ENCODE results near the gene C10orf90.

The C10orf90 gene

GRCh38 chr10:126425489-126426065 is 244.9 kb downstream of the C10orf90 start:
- TF ChIP-seq CTCF (IDR thresholded peaks at IDR 0.05; ENCODE audit: low read depth, low read length): no peak
- no peak for DNase-seq (ENCODE audit: extremely low read depth, low read depth)

- no peak for DNase-seq (ENCODE audit: extremely low read depth, low read depth)
- no peak for TF ChIP-seq CTCF (IDR thresholded peaks at IDR 0.05; ENCODE audit: low read depth, low read length)
Observed at GRCh38 chr10:126425032-126425431, 245.5 kb downstream of the C10orf90 start.

DNA sequence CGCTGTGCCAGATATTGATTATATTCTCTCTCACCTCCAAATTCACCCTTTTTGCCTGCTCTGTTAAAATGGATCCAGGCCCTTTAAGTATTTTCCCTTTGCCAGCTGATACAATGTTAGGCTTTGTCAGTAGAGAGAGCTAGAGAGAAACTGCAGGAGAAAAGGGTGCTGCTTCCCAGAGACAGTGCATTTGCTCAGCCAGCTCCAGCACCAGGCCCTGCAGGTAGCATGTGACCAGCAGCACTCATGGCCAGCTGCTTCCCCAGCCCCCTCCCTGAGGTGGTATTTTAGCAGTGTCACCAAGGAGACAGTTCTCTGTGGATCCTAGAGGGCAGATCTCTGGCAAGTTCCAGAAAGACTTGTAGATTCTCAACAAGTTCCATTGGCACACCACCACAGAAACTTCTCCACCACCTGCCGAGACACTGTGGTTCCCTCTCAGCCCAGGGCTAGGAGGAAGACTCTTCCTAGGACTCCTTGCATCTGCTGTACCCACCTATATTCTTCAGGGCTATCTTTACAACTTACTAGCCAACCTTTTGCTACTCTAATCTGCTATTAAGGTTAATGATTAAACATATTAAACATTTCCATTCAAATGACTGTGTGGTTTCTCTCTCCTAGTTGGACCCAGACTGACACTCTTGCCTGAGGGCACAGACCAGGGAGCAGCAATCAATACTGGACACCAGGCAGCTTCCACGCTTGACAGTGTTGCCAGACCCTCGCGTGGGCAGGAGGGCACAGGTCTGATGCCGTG is 246.6 kb downstream of the C10orf90 start:
- DNase-seq (ENCODE audit: extremely low read depth, low read depth): no peak
- TF ChIP-seq CTCF (IDR thresholded peaks at IDR 0.05; ENCODE audit: low read depth, low read length): no peak

GRCh38 chr10:126422567-126422966 is 247.9 kb downstream of the C10orf90 start:
- TF ChIP-seq CTCF (IDR thresholded peaks at IDR 0.05; ENCODE audit: low read depth, low read length): no peak
- no peak for DNase-seq (ENCODE audit: extremely low read depth, low read depth)

DNA sequence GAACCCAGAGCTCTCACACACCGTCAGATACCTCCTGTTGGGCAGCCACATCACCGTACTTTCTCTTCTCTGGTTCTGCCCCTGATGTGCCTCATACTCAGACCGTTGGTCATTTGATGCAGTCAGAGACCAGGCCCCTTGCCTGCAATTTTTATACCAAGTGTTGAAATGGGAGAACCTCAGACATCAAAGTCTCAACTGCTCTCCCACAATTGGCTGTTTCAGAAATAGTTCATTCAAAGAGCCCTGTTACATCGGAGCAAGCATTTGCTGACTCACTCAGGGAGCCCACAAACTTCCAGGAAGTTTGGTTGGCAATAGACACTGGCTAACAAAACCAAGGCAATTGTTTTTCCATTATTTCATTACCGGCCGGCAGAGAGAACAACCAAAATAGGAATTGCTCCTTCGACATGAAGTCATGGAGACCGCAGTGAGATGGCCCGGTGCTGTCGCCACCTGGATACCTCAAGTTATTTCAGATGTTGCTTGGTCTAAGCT is 248.7 kb downstream of the C10orf90 start:
- DNase-seq (ENCODE audit: extremely low read depth, low read depth): peak; percentile 95
- TF ChIP-seq CTCF (IDR thresholded peaks at IDR 0.05; ENCODE audit: low read depth, low read length): no peak; the same call in 1 of the 2 replicates

DNA sequence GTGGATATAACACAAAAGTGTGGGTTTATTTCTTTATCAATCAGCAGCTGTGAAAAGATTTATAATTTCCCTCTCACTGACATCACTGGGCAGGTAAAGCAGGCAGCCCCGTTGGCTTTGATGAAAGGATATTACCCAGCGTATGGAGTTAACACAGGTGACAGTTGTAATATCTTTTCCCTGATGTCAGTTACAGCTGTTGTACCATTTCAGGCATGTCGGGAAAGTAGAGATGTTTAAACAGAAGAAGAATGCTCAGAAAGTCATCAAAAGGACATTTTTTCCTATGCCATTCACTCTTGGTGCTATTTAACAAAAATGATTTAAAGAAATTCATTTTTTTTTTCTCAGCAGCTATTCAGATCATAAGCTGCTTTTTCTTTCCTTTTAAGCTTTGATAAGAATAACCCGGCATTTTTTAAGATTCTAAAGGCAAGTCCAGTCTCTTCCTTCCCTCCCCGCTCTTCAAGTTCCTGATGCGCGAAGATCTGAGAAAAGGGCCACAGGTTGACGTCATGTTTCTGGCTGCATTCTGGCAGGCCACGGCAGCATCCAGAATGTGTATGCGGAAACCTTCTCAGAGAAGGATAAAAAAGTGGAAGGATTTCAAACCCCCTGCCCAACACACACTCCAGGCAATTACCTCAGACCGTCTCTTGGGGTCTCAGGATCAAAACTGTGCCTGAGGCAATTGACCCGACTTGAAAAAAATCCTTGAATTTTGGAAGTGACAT is 249.8 kb downstream of the C10orf90 start:
- DNase-seq (ENCODE audit: extremely low read depth, low read depth): peak; percentile 34
- TF ChIP-seq CTCF (IDR thresholded peaks at IDR 0.05; ENCODE audit: low read depth, low read length): no peak
